GM19239 (cell line): Measurements from ENCODE around the gene PCBP3.

Source experiments
- DNase-seq: peaks from one replicate; pipeline ENCODE4 v3.0.0; 2011; ENCODE audit warnings: low spot score; ENCODE audit not compliant: insufficient read length
- FAIRE-seq: peaks from 2 replicates; lab custom pipeline; 2011; peaks lifted over from hg19 to GRCh38; lab: Jason Lieb, UNC

Gene PCBP3

GRCh38 chr21:45929449-45929848, 285.9 kb downstream of the PCBP3 start:
- DNase-seq, result no peak
- FAIRE-seq, result no peak

DNA sequence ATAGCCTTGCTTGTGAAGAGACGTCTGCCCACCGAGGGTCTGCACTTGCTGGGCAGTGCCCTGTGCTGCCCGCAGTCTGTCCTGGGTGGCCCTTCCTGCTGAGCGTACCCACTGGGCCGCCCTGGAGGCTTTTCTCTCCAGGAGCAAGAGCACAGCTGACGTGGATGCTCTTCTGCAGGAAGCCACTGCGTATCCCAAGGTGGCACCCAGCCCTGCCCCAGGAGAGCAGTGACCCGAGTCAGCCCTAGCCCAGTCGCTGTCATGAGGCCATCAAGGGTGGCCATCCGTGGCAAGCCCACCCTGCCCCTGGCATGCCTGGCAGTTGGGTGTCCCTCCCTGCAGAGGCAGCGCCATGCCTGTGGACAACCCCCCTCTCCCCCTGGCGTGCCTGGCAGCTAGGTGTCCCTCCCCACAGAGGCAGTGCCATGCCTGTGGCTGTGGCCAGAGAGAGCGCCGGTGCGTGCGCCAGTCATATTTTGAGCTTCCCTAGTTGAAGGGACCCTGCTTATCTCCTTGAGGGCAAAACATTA, 286.8 kb downstream of the PCBP3 start:
- DNase-seq, result no peak
- no peak for FAIRE-seq

DNA sequence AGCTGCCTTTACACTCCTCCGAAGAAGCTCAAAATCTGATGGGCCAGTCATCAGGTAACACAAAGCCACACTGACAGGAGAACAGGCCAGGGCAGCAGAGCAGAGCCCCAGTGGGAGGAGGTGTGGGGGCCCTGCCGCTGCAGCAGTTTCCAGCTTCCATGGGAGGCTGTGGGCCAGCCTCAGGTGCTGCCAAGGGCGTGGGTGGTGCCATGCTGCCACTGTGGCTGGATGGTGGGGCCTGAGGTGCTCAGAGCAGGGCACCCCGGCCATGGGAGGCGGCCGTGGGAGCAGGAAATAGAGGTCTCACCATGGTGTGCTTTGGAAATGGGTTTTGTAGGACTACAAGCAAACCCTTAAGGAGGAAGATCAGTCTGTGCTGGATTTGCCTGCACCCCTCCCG, 287.3 kb downstream of the PCBP3 start:
- DNase-seq (no peak), FAIRE-seq (no peak)

- no peak for FAIRE-seq
Measured at GRCh38 chr21:45931397-45931969, 288.0 kb downstream of the PCBP3 start.

DNA sequence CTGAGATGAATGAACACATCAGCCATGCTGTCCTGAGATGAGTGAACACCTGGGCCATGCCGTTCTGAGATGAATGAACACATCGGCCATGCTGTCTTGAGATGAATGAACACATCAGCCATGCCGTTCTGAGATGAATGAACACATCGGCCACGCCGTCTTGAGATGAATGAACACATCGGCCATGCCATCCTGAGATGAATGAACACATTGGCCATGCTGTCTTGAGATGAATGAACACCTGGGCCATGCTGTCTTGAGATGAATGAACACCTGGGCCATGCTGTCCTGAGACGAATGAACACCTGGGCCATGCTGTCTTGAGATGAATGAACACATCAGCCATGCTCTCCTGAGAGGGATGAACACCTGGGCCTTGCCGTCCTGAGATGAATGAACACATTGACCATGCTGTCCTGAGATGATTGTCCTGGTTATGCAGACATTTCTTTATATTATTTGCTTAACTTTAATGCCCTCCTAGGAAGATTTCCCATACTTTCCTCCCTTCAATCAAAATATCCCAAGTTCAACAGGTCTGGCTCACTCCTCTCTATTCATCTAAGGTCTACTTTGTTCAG, 289.5 kb downstream of the PCBP3 start:
- FAIRE-seq (no peak), DNase-seq (no peak)

More at GRCh38 chr21:45931397-45931969, 288.0 kb downstream of the PCBP3 start:
- no peak for DNase-seq

DNA sequence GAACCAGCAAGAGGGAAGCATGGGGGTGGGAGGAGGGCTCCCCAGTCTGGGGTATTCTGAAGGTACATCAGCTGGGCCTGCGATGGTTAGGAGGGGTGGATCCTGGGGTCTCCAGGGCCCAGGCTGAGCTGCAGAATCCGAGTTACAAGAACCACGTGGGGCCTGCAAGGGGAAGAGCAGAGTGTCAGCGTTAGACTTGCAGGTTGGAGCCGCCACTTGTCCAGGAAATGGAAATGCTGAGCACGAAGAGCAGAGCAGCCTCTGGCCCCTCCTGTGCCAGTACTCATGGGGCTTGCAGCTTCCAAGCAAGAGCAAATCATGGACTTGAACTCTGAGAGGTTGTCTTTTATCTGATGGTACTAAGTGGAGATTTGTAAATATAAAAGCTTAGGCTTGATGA, 290.6 kb downstream of the PCBP3 start:
- FAIRE-seq (no peak), DNase-seq (no peak)

DNA sequence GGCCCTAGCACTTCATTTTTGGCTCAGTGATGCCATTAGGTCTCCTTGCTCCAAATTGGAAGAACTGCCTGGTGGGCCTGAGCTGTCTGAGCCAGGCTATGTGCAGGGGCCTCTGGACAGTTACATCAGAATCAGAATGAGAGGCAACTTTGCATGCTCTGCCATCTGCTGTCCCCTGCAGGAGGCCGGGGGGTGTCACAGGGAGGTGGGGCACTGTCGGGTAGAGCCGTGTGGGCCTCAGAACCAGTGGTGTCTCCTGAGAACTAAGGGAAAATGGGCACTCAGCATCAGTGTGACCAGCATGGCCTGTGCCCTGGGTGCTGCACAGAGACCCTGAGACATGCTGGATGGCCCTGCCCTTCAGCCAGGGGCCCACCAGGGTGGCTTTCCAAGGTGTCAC, 291.0 kb downstream of the PCBP3 start:
- no peak for FAIRE-seq

DNA sequence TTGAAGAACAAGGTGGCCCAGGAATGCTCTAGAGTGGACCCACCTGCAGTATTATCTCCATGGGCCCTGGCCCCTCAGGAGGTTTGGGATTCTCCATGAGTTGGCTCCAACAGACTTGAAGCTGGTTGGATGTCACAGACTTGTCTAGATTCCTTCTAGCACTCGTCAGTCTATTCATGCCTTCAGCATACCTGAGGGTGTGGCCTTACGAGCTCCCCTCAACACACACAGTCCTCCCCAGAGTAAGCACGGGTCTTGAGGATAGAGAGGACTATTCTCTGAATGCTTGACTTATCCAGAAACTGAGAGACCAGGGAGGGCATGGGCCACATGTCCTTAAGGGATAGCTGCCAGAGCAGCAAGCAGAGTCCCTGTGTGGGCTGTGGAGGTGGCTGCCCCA, 292.1 kb downstream of the PCBP3 start:
- no peak for FAIRE-seq
- no peak for DNase-seq

More for the DNA sequence above, 291.0 kb downstream of the PCBP3 start:
- no peak for DNase-seq

DNA sequence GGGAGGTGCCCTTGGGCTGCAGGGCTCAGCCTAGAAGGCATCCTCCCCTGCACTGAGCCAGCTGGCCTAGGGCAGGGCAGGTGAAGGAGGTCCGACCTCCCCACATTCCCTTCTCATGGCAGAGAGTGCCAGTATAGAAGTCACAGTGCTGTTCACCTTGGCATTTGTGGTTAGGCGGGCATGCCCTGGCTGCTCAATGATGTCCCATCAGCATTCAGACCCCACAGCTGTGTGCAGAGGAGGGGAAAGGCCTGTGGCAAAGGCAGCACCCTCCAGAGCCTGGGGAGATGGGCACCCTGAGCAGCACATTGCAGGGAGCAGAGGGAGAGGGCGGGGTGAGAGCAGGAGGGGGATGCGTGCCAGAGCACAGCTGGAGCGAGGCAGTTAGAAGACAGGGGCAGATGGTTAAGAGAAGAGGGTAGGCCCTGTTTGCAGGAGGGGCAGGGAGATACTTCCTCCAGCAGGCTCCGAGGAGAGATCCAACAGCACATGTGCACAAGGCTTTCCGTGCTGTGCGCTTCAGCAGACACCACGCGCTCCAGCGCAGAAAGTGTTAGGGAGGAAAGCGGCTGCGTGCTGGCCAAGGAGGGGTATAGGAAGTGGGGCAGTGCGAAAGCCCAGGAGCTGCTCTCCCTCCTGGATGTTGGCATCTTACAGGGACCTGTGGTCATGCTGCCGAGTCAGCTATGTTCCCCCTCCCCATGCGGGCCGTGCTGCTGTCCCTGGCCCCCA, 294.4 kb downstream of the PCBP3 start:
- DNase-seq, result no peak
- no peak for FAIRE-seq

GRCh38 chr21:45938453-45938755, 294.9 kb downstream of the PCBP3 start:
- DNase-seq (no peak), FAIRE-seq (no peak)

DNA sequence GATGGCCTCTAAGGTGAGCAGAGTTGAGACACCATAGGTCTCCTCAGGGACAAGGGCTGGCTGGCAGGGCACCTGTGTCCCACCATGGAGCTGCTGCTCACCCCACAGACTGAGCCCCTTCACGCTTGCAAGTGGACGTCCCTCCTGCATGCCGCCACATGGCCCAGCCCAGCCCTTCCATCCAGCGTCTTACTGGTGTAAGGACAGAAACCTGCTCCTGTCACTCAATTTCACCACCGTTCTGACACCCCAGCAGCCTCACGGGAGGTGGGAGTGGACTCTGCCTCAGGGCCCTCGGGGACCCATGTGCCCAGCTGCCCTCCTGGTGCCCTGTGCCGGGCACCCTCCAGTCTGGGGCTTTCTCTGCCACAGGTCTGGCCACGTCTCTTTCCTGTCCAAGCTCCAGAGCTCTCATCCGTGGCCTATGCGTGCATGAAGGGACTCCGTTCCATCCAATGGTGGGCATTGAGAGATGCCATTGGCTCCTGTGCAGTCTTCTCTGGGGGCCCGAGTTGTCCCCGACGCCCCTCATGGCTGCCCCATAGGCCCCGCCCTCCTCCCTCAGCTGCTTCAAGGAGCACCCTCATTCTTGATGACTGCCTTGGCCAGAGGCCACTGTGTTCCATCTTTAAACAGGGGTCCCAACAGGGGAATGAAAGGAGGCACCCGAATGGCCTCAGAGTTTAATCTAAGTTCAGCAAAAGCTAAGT, 295.4 kb downstream of the PCBP3 start:
- FAIRE-seq (no peak), DNase-seq (no peak)

DNA sequence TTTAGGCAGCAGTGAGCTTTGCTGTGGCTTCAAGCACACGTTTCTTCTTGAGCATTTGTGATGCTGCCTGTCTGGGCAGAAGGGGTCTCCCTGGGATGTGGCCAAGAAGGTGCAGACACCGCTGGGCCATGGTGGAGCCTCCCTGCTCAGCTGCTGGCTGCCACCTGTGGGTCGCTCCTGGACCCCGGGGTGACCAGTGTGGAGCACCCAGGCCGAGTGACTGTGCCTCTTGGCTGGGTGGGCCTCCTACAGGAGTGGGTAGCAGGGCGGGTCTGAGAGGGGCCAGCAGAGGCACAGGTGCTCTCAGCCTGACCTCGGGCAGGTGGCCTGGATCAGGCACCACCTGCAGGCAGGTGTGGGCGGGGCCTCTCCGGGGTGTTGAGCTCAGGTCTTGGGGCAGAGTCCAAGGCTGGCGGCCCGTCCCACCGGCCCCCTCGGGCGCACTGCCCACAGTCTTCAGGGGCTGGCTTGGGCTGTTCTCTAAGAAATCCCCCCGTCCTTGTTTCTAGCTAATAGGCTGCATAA, 296.1 kb downstream of the PCBP3 start:
- no peak for DNase-seq
- no peak for FAIRE-seq

- FAIRE-seq (no peak), DNase-seq (no peak)
Measured at GRCh38 chr21:45940091-45940490, 296.6 kb downstream of the PCBP3 start.

DNA sequence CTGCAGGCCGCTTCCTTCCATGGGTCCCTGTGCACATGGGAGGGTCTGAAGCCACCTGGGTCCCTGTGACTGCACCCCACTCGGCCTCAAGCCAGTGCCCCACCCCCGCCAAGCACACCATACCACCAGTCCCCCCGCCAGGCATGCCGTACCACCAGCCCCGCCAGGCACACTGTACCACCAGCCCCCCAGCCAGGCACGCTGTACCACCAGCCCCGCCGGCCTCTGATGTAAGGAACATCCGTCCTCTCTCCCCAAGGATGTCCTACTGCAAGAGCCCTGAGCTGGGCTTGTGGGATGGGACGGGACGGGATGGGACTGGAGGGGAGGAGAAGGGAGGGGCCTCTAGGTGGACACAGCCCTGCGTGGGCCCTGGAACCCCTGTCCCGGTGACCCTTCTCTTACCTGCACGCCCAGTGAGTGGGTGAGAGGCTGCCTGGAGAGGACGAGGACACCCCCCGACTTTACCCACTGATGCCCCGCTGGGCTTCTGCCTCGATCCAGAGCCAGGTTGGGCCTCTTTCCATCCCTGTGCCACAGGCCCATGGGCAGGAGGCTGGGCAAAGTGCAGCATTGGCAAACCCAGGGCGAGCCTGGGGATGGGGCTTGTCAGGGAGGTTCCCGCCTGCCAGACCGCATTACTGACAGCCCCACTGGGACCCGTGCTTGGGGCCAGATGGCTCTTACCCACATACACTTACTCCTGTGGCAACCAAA, 297.3 kb downstream of the PCBP3 start:
- DNase-seq (no peak), FAIRE-seq (no peak)

DNA sequence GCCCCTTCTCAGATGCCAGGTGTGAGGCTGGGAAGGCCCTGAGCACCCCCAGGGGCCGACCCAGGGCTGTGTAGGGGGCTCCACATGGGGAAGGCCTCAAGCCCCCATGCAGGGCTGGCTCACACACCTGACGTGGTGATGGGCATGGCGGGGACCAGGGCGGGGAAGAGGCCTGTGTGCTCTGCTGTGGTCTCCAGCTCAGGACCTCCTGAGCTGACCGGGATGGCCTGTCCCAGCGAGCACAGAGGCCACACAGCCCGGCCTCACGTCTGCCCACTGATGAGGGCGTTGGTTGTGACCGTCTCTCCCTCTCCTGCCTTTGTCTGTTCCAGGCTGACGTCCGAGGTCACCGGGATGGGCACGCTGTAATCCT, 297.8 kb downstream of the PCBP3 start:
- FAIRE-seq, result no peak
- no peak for DNase-seq

DNA sequence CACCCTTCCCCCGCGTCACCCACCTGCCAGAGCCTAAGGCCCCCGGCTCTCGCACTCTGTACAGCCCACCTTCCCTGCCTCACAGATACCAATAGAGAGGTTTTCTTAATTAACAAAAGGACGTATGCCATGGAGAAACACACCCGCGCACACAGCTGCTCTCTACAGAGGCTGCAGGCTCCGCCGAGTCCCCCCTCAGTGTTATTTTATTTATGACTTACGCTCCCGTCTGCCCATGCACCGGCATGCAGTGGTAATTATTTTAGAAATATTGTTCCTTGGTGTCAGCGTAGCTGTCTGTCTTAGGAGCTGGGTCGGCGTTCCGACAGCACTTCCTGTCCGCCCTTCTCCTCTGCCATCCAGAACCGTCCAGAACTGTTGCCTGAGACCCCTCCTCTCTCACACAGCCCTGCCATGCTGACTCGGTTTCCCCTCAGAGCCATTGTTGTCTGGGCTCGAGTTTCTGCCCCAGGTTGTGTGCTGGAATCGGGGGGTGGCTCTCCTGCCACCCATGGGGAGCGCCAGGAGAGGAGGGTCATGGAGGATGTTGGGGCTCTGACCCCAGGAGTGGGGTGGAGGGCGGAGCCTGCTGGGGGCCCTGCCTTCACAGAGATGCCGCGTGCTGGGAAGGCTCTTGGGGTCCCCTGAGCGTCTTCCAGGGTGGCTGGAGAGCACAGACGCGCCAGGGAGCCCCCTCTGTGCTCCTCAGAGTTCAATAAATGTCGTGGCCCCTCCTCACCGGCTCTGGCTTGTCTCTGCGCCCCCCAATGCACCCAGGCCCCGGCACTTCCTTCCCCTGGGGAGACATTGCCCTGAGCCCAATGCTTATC, 298.4 kb downstream of the PCBP3 start:
- no peak for FAIRE-seq
- DNase-seq, result no peak

- FAIRE-seq (no peak), DNase-seq (no peak)
Measured at GRCh38 chr21:45942755-45943629, 299.5 kb downstream of the PCBP3 start.
